Measurements from ENCODE around the gene ARPC5.
"Not testable (repeated sequence)": the region's sequence is repeated elsewhere in the genome, so short reads cannot be mapped to it uniquely, and the experiment has no call there.

Gene ARPC5

DNA sequence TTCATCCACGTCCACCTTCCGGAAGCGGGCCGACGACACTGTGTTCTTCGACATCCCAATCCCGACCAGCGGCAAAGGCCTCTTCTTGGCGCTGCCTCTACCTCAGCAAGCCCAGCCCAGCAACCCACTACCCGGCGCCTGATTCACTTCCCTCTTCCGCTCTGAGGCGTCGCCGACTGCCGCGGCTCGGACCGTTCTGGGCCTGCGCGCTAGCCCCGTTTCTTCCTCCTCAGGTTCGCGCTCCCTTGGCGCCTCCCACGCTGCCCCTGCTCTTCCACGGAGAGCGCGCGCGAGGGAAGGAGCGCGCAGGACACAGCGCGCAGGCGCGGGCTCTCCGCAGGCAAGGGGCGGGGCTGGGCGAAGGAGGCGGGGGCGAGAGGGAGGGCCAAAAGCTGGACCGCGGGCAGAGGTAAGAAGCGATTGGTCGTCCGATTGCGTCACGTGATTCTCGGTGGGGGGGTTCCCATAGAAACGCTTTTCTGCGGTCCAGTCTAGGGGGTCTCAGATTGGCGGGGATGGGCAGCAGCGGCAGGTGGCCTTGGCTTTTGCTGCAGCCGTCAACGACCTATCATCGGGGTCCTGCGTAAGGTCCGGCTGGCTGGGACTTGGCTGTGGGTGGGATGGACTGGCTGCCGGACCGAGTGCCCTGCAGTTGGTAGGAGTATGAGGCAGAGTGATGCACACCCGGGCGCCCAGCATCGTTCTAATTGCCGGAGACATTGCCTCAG lies at the start of gene ARPC5:
Gene ARPC5, minus strand, starts transcription at position 178 of the 728 bp plus-strand sequence. Its CDS starts 124 bp downstream, at position 54.
- peak; percentile 97 for DNase-seq

DNA sequence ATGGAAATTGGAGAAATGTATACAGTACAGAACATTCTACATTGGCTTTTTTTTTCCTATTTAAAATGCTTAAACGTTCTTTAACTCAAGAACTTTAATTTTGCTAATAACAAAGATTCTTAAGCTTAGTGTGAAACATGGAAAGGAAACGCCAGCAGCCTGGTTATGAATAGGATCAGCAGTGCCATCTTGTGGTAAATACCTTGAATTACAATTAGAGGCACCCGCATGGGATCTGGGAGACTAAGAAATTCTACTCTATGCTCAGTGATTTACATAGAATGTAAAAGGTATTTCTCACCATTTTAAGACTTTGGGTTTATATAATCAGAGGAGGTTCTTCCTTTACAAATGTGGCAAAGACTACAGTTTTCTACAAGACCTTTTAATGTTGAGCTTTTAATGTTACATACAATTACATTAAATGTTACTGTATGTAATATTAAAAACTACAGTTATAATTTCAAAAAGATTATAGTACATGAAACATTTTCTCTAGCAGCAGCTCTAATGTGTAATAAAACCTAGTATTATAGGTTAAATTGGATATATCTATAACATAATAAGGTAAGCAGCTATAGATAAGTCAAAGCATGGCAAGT lies 49.6 kb upstream of the ARPC5 start:
- no peak for DNase-seq

DNA sequence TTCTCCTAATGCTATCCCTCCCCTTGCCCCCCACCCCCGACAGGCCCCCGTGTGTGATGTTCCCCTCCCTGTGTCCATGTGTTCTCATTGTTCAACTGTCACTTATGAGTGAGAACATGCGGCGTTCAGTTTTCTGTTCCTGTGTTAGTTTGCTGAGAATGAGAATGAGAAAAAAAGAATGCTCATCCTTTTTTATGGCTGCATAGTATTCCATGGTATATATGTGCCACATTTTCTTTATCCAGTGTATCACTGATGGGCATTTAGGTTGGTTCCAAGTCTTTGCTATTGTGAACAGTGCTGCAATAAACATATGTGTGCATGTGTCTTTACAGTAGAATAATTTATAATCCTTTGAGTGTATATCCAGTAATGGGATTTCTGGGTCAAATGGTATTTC lies 43.8 kb upstream of the ARPC5 start:
- not testable (repeated sequence) for DNase-seq

DNA sequence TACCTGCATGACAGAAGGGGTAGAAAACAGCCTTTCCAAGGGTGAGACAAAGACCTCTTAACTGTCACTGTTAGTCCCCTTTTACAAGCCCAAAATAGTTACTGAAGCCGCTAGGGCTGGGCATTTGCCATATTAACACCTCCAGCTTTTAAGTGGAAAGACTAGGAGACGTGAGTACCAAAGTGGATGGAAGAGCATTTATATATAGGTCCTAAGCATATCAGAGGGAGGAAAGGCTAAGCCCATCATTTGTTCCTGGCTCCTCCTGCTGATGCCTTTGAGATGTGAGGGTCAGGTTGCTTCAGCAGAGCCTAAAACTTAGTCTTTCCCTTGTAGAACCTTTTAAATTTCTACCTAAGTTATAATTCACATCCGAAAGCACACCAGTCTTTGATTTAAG lies 43.2 kb upstream of the ARPC5 start:
- DNase-seq = no peak

DNA sequence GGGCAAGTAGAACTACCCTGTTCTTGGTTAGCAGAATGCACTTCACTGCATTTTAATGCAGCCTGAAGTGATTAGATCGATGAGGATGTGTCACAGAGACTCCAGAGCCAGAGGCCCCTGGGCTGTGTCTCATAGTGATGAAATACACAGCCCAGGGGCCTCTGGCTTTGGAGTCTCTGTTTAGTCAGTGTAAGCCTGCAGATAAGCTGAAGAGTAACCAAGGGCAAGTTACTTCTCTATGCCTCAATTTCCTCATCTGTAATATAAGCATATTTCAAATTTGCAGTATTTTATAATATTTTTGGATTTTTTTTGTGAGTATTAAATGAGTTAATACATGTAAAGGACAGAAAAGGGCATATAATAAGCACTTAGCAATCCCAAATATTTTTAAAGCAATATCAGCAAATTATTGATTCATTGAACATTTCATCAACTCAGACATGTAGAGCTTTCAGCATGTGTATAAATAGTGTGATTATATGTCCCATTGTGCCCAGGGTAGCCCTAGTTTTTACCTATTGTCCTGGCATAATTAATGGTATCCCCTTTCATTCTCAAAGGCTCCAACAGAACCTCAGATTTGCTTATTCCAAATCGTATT lies 41.1 kb upstream of the ARPC5 start:
- DNase-seq = no peak

DNA sequence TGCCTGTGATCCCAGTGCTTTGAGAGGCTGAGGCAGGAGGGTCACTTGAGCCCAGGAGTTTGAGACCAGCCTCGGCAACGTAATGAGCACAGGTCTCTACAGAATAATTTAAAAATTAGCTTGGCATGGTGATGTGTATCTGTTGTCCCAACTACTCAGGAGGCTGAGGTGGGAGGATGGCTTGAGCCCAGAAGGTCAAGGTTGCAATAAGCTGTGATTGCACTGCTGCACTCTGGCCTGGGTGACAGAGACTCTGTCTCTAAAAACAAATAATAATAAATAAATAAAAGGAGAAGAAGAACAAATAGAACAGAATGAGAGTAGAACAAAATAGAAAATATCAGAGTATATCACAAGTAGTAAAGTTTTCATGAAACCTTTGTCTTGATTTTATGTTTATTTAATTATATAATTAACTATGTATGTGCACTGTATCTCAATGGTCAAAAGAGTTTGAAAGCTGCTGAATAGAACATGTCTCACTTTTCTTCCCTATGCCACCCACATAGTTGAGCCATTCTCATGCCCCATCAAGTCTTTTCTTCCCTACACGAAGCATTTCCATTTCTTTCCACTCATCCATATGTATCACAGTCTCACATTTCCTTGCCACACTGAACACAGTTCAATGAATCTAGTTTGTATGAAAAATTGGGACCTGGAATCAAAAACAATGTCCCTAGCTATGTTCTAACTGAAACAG lies 40.5 kb upstream of the ARPC5 start:
- DNase-seq = no peak

DNA sequence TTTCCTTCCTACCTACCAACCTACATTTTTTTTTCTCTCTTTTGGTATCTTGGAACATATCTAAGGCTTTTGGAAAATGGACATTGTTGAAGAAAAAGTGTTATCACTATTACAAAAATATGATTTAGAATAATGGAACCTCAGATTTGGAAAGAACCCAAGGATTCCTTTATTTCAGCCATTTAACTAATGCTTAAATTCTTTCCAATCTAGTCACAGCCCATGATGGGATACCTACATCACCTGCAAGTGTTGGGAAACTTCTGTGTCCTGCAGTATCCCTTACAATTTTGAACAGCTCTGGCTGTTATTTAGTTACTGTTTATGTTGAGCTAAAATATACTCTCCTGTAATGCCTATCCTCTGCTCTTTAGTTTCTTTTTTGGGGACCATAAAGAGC lies 39.8 kb upstream of the ARPC5 start:
- no peak for DNase-seq

DNA sequence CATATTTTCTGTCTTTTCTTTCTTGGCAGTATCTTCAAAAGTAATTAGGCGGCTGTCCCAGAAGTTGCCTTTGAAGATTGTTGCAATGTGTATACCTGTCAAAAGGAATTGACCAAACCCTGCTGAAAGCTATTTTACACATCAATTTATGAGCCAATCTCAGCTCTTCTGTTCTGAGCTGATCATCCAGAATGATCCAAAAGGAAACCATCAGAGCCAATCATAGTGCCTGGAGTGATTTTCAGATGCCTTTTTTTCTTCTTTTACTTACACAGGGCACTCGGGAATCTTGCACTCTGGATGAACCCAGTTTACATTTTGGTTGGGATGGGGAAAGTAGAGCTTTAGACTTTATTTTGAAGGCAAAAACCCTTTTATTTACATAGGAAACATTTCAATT lies 39.3 kb upstream of the ARPC5 start:
- peak; percentile 72 for DNase-seq

DNA sequence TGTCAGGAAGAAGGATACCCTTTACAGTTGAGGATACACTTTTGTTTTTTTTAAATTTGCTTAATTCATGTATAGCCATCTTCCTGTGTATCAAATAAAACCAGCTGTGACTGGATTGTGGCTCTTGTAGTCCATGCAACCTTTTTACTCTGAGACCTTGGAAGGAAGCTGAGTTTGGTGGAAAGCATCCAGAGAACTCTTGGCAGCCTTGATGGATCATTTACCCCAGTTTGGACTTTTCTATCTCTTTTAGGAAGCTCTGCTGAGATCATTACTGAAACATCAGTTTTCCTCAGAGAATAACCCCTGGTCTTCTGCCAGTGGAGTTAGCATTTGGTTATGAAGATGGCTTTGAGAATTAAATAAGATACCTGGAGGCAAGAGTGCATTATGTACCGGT lies 38.8 kb upstream of the ARPC5 start:
- DNase-seq = peak; percentile 90

DNA sequence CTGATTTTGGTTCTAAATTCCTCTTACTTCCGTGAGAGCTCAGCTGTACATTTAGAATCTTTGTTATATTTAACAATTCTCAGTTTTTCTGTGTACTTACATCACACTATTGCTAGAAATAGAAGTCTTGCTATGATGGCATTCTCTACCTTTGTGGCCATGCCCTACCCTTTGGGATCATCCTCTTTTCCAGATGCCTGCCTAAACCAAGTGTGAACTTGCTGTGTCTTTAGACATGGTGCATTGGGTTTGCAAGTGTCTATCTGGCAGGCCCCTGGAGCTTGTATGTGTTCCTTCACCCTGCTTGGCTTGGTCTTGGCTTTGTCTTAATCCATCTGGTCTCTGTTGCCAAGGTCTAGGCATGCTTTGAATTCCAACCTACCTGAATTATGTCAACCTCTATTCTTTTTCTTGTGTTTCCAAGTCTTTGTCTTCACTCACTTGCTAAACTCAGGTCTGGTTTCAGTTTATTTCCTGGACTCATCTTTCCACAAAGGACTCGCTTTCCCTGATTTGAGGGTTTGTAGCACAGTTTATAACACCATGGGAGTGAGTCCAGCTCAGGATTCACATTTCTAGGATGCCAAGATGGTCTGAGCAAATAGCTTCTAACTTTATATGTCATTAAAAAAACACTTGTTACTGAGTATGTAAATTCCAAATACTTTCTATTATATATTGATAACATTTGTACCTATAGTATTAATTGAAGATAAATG lies 38.2 kb upstream of the ARPC5 start:
- peak; percentile 41 for DNase-seq

DNA sequence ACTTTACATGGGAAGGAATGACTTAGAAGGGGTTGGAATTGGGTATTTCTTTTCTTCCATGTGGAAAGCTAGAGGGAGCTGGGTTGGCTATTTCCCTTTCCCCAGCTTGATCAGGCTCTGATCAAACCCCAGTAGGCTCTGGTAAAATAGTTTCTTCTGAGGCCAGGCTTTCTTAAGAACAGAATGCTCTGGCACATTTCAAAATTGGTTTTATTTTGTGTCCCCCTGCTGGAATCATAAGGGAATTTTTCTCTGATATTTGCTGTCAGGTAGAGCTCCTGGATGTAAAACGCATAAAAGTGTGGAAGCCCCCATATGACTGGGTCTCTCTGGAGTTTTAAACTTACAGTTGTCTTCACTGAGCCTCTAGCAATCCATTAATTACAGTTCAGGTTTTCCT lies 34.6 kb upstream of the ARPC5 start:
- no peak for DNase-seq

DNA sequence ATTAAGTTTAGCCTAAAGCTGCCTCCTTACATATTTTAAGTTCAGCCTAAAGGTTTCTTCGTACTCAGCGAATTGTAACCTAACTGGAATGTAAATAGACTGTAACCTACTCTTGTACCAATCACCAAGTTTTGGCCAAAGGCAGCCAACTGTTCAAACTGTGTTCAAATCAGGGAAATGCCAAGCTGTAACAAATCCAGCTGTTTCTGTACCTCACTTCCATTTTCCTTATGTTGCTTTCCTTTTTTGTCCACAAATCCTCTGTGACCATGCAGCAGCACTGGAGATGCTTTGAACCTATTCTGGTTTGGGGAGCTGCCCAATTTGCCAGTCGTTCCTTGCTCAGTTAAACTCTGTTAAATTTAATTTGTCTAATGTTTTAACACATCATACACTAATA lies 20.8 kb upstream of the ARPC5 start:
- DNase-seq = no peak

DNA sequence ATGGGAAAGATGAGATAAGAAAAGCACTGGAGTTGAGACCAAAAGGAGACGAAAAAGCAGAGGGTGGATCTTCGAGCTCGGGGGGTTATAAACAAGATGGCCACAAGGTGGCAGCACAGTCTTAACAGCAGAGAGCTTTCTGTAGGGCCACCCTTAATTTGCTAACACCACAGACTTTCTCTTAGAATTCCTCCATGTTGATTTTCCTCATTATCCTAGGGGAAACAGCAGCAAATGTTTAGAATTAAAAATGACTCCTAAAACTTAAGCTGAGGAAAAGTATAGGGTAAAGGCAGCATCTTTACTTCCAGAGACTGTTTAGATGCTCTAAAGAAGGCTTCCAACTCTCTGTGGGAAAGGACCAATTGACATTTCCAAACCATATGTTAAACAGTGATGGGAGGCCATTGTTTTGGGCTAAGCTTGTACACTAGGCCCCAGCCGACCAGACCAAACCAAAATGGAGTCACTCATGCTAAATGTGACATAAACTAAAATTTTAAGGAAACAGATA lies 20.0 kb upstream of the ARPC5 start:
- DNase-seq = peak; percentile 78

DNA sequence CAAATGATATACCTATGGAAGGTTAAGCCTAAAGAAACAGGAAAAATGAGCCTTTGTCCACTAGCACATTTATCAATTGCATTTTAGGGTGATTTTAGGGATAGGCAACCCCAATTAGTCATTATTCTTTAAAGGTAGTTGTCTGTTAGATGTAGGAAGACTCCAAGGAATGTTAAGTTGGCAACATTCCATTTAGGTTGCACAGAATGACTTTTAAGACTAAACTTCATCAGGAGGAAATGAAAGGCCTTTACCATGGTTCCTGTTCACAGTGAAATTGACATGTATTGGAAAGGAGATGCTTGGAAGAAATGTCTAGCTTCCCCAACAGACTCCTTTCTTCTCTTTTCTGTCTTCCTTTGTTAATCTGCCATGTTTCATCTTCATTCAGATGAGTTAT lies 19.1 kb upstream of the ARPC5 start:
- DNase-seq = no peak

DNA sequence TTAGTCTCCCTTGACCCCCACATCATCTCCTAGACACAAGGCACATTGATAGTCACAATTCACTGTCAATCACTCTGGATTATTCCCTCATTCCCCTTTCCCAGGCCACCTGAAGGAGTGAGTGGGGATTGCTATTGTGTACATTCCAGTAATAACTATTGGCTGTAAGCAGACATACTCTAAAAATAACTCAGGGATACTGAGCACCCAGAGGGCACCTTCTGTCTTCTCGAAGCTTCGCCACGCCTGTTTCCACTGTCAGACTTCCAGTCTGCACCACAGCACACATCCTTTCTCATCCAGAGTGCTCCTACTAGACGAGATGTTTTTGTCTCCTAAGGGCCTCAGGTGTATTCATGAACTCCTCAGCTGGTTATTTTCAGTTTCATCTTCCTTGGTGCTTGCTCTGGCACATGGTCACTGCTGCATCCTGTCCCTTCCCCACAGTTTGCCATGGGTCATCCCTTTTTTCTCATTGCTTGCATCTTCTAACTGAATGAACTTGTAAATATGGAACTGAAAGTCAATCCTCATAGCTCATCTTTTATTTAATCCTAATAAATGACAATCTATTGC lies 18.4 kb upstream of the ARPC5 start:
- no peak for DNase-seq

DNA sequence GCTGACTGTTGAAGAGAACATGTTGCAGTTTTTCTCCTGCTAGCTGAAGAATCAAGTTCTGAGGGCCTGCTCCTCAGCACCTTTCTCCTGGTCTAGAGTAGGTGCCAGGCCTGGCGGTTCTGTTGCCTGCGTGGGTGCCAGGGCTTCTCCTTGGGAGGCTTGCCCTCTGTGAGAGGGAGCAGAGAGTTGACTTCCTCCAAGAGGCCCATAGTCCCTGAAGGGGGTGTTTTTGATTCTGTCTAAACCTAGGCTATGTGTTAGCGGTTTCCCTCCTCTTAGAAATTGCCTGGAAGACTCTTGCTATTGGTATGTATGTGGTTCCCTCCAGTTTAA lies 17.8 kb upstream of the ARPC5 start:
- DNase-seq = no peak

DNA sequence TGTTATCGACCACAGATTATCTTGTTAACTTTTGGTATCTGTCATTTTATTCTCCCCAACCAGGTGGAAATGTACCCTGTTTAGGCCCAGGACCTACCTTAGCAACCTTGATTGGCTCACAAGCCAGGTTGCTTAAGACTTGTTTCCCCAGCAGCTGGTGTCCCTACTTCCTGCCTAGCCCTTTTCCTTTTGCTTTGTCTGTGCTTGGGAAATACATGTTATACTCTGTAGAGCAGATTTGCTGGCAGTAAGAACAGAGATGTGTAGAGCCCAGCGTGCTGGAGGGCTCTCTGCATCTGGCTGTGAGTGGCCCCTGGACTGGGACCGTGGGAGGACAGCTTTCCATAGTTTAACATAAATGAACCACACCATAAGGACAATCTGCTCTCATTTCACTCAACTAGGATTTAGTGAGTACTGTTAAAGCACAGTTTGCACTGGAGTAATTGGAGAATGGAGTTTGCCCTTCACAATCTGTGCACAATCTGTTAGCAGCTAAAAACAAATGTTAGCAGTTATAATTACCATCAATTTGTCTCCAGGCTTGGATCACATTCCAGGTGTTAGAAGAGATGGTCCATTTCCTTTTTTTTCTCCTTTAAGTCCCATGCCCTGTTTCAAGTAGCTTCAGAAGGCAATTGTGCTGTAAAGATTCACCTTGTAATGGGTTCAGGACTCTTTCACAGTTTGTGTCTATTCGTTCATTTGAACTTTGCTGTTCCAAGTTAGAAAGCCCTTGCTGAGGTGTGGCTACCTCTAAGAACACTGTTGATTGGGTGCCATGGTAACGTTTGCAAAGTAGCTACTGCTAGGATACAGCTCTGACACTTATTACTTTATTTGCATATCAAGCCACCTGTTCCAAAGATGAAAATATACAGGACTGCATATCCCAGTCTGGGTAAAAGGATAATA lies 17.2 kb upstream of the ARPC5 start, which contains the start of gene APOBEC4:
Gene APOBEC4, minus strand, starts transcription at position 770 of the 915 bp plus-strand sequence. CDS start 4,535 bp downstream, outside the sequence.
- peak; percentile 78 for DNase-seq

DNA sequence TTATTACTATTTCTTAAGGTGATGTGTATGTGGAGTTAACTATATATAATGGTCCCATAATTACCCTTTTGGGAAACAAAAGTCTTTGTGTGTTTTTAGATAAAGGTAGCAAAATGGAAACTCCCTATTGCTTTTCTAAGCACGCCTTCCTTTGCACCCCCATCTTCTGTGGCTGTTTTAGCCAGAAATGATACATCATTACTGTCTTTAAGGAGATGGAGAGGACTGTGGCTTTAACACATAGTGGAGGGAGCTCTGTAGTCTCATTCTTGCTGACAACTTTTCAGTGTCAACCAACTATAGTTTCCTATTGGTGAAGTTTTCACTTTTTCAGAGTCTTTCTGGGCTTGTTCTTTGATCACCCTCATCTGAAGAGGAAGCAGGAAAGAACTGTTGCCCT lies 16.5 kb upstream of the ARPC5 start:
- DNase-seq = no peak

DNA sequence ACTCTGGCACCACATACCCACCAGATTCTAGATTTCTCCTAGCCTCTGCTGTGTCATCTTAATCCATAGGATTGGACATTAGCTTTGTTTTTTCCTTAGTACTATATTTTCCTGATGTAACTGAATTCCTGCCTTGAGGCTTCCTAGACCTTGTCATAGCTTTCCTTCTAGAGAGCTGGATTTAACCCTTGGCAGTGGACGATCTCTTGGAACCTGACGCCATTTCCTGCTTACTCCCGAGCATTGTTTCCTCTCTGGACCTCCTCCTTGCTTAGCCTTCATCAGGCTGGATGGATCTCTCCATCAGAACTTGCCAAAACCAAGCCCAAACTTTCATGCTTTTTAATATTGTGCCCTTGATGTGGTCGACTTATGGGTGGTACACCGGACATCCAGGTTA lies 16.0 kb upstream of the ARPC5 start:
- DNase-seq = no peak

DNA sequence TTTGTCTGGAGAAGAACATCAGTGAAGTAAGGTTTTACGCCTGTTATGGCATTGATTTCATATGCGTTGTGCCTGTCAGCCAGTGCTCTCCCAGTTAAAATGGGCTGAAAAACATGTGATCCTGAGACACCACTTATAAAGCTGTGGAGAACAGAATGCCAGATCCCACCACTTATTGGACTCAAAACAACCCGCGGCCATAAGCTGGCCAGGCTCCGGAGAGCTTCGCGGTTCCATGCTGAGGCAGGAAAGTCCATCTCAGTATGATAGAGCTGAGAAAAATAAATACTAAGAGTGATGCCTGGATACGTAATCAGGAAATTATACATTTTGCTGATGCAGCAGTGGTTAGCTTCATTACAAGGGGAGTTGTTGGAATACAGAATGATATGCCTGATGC lies 12.5 kb upstream of the ARPC5 start:
- DNase-seq = no peak

DNA sequence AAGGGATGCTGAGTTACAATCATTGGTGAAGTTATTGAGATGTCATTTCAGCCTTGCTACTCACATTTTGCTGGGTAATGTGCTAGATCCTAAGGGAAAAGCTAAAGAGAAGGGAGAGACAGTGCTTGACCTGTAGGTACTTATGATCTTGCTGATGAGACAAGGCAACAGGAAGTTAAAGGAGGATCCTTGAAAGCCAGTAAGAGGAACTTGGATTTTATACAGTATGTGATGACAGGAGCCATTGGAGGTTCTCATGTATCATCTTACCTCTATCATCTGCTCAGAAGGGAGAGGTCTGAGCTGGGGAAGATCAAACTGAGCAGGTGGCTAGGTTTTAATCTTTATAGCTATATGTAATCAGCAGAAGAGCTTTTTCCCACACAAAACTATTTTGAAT lies 11.2 kb upstream of the ARPC5 start:
- DNase-seq = no peak
